HG02623 (cell line): ENCODE measurements around the gene PPIE.
A peak's percentile ranks its signal among the peaks of the same experiment; 100 is the strongest.
"Not testable (repeated sequence)": the region's sequence is repeated elsewhere in the genome, so short reads cannot be mapped to it uniquely, and the experiment has no call there.

Source experiments
- ATAC-seq: cut with Tn5 transposase; IDR thresholded peaks from one replicate; pipeline ENCODE4 v1.9.1; 2021; ENCODE audit warnings: moderate library complexity; ENCODE audit not compliant: unreplicated experiment

PPIE gene

GRCh38 chr1:39776886-39777285, 38.2 kb downstream of the PPIE start:
- no peak for ATAC-seq

- ATAC-seq: no peak
Measured at GRCh38 chr1:39777306-39777705, 38.6 kb downstream of the PPIE start.

- ATAC-seq: not testable (repeated sequence)
Measured at GRCh38 chr1:39777896-39778295, 39.2 kb downstream of the PPIE start.

- not testable (repeated sequence) for ATAC-seq
Measured at GRCh38 chr1:39778463-39779099, 39.9 kb downstream of the PPIE start.

GRCh38 chr1:39779137-39779536, 40.5 kb downstream of the PPIE start:
- no peak for ATAC-seq

GRCh38 chr1:39779821-39780220, 41.1 kb downstream of the PPIE start:
- no peak for ATAC-seq

GRCh38 chr1:39781349-39781715, 42.6 kb downstream of the PPIE start:
- no peak for ATAC-seq

- ATAC-seq: no peak
Measured at GRCh38 chr1:39782103-39782502, 43.4 kb downstream of the PPIE start.

- ATAC-seq: not testable (repeated sequence)
Measured at GRCh38 chr1:39782685-39783084, 44.0 kb downstream of the PPIE start.

- not testable (repeated sequence) for ATAC-seq
Measured at GRCh38 chr1:39786303-39787107, 47.8 kb downstream of the PPIE start.

GRCh38 chr1:39787108-39787375, 48.4 kb downstream of the PPIE start:
- not testable (repeated sequence) for ATAC-seq

GRCh38 chr1:39787468-39787867, 48.8 kb downstream of the PPIE start:
- ATAC-seq: no peak

GRCh38 chr1:39787964-39788363, 49.3 kb downstream of the PPIE start:
- ATAC-seq: not testable (repeated sequence)

- peak; percentile 11 for ATAC-seq
Measured at GRCh38 chr1:39788426-39788757, 49.7 kb downstream of the PPIE start.

- peak; percentile 58 for ATAC-seq
Measured at GRCh38 chr1:39788758-39789570, 50.3 kb downstream of the PPIE start, which contains the start of gene BMP8B. BMP8B (minus strand) TSS chr1:39788865; CDS start chr1:39788485, 380 bp downstream.

- no peak for ATAC-seq
Measured at GRCh38 chr1:39789571-39790110, 51.0 kb downstream of the PPIE start.

GRCh38 chr1:39791838-39792237, 53.2 kb downstream of the PPIE start:
- no peak for ATAC-seq

- ATAC-seq: no peak
Measured at GRCh38 chr1:39795651-39796050, 57.0 kb downstream of the PPIE start.

- peak; percentile 80 for ATAC-seq
Measured at GRCh38 chr1:39798859-39799769, 60.4 kb downstream of the PPIE start.

GRCh38 chr1:39799770-39800470, 61.2 kb downstream of the PPIE start:
- ATAC-seq: peak; percentile 55
